Measurements from ENCODE around the gene MYADML2.

- TF ChIP-seq CTCF (IDR thresholded peaks at IDR 0.05) (no peak), POLR2A (IDR thresholded peaks at IDR 0.05) (no peak)
Observed at GRCh38 chr17:81932333-81932983, 14.6 kb downstream of the MYADML2 start.
